ENCODE measurements around the gene ZNF280D.

ZNF280D gene

GRCh38 chr15:56675930-56676329 lies 57.4 kb downstream of the ZNF280D start:
- no peak for ATAC-seq
- no peak for TF ChIP-seq BACH2 (CRISPR knock-in tag; IDR thresholded peaks at IDR 0.05; ENCODE audit: borderline replicate concordance)
- TF ChIP-seq ZC3H10 (CRISPR knock-in tag; IDR thresholded peaks at IDR 0.05) = no peak
- TF ChIP-seq ESRRG (CRISPR knock-in tag; IDR thresholded peaks at IDR 0.05) = no peak
- TF ChIP-seq ZFP30 (CRISPR knock-in tag; IDR thresholded peaks at IDR 0.05) = no peak
- no peak for TF ChIP-seq ZNF565 (CRISPR knock-in tag; conservative IDR thresholded peaks at IDR 0.05; ENCODE audit: low read depth)
- no peak for TF ChIP-seq ISL1 (CRISPR knock-in tag; IDR thresholded peaks at IDR 0.05)
- no peak for TF ChIP-seq TCF4 (CRISPR knock-in tag; IDR thresholded peaks at IDR 0.05; ENCODE audit: borderline replicate concordance)
- no peak for TF ChIP-seq GLIS3 (CRISPR knock-in tag; IDR thresholded peaks at IDR 0.05)
- no peak for TF ChIP-seq RARB (CRISPR knock-in tag; IDR thresholded peaks at IDR 0.05)
- TF ChIP-seq ZNF70 (CRISPR knock-in tag; IDR thresholded peaks at IDR 0.05) = no peak

DNA sequence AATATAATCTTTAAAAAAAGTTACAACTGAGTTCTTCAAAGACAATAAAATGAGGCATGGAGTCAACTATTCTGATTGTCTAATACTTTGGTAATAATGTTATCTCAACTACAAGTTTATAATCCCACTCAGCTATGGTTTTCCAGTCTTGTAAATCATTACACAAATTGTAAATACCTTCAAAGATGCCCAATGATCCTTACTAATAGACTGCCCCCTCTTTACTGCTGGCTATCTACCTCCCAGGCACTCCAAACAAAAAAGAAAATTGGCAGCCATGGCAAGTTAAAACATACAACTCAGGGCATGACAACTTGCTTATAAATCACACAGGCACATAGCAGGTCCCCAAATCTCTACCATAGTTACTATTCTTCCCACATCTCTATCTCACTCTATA lies 58.5 kb downstream of the ZNF280D start:
- no peak for ATAC-seq
- TF ChIP-seq, protein P1, sequence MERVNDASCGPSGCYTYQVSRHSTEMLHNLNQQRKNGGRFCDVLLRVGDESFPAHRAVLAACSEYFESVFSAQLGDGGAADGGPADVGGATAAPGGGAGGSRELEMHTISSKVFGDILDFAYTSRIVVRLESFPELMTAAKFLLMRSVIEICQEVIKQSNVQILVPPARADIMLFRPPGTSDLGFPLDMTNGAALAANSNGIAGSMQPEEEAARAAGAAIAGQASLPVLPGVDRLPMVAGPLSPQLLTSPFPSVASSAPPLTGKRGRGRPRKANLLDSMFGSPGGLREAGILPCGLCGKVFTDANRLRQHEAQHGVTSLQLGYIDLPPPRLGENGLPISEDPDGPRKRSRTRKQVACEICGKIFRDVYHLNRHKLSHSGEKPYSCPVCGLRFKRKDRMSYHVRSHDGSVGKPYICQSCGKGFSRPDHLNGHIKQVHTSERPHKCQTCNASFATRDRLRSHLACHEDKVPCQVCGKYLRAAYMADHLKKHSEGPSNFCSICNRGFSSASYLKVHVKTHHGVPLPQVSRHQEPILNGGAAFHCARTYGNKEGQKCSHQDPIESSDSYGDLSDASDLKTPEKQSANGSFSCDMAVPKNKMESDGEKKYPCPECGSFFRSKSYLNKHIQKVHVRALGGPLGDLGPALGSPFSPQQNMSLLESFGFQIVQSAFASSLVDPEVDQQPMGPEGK (CRISPR knock-in tag; IDR thresholded peaks at IDR 0.05; ENCODE audit: borderline replicate concordance) = no peak
- no peak for TF ChIP-seq GLIS3 (CRISPR knock-in tag; IDR thresholded peaks at IDR 0.05)
- no peak for TF ChIP-seq CSDC2 (CRISPR knock-in tag; IDR thresholded peaks at IDR 0.05)
- no peak for TF ChIP-seq SNAI2 (CRISPR knock-in tag; IDR thresholded peaks at IDR 0.05)
- no peak for TF ChIP-seq ZNF8 (CRISPR knock-in tag; IDR thresholded peaks at IDR 0.05)
- no peak for TF ChIP-seq ISL1 (CRISPR knock-in tag; IDR thresholded peaks at IDR 0.05)
- no peak for TF ChIP-seq POU6F1 (CRISPR knock-in tag; IDR thresholded peaks at IDR 0.05; ENCODE audit: borderline replicate concordance, low read depth)

GRCh38 chr15:56672721-56673120 lies 60.6 kb downstream of the ZNF280D start:
- ATAC-seq = no peak
- no peak for TF ChIP-seq BACH2 (CRISPR knock-in tag; IDR thresholded peaks at IDR 0.05; ENCODE audit: borderline replicate concordance)
- no peak for TF ChIP-seq ZNF70 (CRISPR knock-in tag; IDR thresholded peaks at IDR 0.05)
- TF ChIP-seq ESRRG (CRISPR knock-in tag; IDR thresholded peaks at IDR 0.05) = no peak
- no peak for TF ChIP-seq POU6F1 (CRISPR knock-in tag; IDR thresholded peaks at IDR 0.05; ENCODE audit: borderline replicate concordance, low read depth)
- TF ChIP-seq SNAI2 (CRISPR knock-in tag; IDR thresholded peaks at IDR 0.05) = no peak
- TF ChIP-seq ZNF8 (CRISPR knock-in tag; IDR thresholded peaks at IDR 0.05) = no peak
- TF ChIP-seq OSR1 (CRISPR knock-in tag; IDR thresholded peaks at IDR 0.05) = no peak
- no peak for TF ChIP-seq TCF4 (CRISPR knock-in tag; IDR thresholded peaks at IDR 0.05; ENCODE audit: borderline replicate concordance)
- no peak for TF ChIP-seq ZNF565 (CRISPR knock-in tag; conservative IDR thresholded peaks at IDR 0.05; ENCODE audit: low read depth)
- no peak for TF ChIP-seq PPARA (CRISPR knock-in tag; IDR thresholded peaks at IDR 0.05; ENCODE audit: borderline replicate concordance)
- no peak for TF ChIP-seq ARNTL (CRISPR knock-in tag; IDR thresholded peaks at IDR 0.05; ENCODE audit: borderline replicate concordance, low read depth)
- no peak for TF ChIP-seq ZC3H10 (CRISPR knock-in tag; IDR thresholded peaks at IDR 0.05)

DNA sequence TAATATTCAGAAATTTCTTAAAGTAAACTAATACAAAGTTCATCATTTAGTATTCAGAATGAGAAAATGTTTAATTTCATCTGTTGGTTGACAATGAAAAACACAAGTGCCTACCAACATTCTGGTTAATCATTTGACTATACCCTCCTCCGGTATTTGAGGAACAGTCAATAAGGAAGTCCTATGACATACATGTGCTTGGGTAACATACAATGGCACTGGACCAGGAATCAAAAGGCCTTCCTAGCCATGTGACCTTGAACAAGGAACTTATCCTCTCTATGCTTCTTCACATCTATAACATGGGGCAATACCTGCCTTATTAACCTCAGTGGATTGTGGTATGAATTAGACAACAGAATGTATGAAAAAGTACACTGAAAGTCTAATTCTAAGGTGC lies 65.8 kb downstream of the ZNF280D start:
- no peak for ATAC-seq

More for the DNA sequence above, 65.8 kb downstream of the ZNF280D start:
- TF ChIP-seq, protein P1 (CRISPR knock-in tag; IDR thresholded peaks at IDR 0.05; ENCODE audit: borderline replicate concordance) = no peak
- TF ChIP-seq RARB (CRISPR knock-in tag; IDR thresholded peaks at IDR 0.05) = no peak
- TF ChIP-seq ZFP3 (CRISPR knock-in tag; IDR thresholded peaks at IDR 0.05) = no peak
- TF ChIP-seq ESRRG (CRISPR knock-in tag; IDR thresholded peaks at IDR 0.05) = no peak
- TF ChIP-seq TOX (CRISPR knock-in tag; IDR thresholded peaks at IDR 0.05; ENCODE audit: borderline replicate concordance) = no peak
- no peak for TF ChIP-seq POU6F1 (CRISPR knock-in tag; IDR thresholded peaks at IDR 0.05; ENCODE audit: borderline replicate concordance, low read depth)
- no peak for TF ChIP-seq CREB5 (CRISPR knock-in tag; IDR thresholded peaks at IDR 0.05; ENCODE audit: low read depth)
- TF ChIP-seq ARNTL (CRISPR knock-in tag; IDR thresholded peaks at IDR 0.05; ENCODE audit: borderline replicate concordance, low read depth) = no peak
- no peak for TF ChIP-seq TCF4 (CRISPR knock-in tag; IDR thresholded peaks at IDR 0.05; ENCODE audit: borderline replicate concordance)
